GM23338 (cell line): ENCODE data around the gene C11orf24. TPM values are rescaled to one million over a fixed set of nuclear protein-coding genes. Genes with fewer than 3 reads are reported as not detected.

Source experiments
- ATAC-seq: fragments of 200-7000 bp; cut with Tn5 transposase; 3 replicates; pipeline ENCODE4 v1.9.1; 2020
- DNase-seq: peaks from one replicate; pipeline ENCODE4 v3.0.0-alpha.2; 2015; ENCODE audit warnings: low spot score
- H2AFZ ChIP-seq: fragments of 200-600 bp; sonication (generic); 2 replicates; pipeline ENCODE4 v1.8.0; 2016; ENCODE audit warnings: antibody characterized with exemption, mild to moderate bottlenecking, moderate library complexity
- H3F3A ChIP-seq: fragments of 200-600 bp; sonication (generic); replicated peaks from 2 replicates; pipeline ENCODE4 v1.8.0; 2017; ENCODE audit warnings: antibody characterized with exemption, mixed run types, low read depth
- H3K27ac ChIP-seq: fragments of 200-600 bp; sonication (generic); 2 replicates; pipeline ENCODE4 v1.6.1; 2016; ENCODE audit warnings: low read depth
- H3K27me3 ChIP-seq: fragments of 200-600 bp; sonication (generic); 2 replicates; pipeline ENCODE4 v1.8.0; 2016; ENCODE audit warnings: mild to moderate bottlenecking, mixed run types, moderate library complexity; ENCODE audit not compliant: insufficient read depth
- H3K36me3 ChIP-seq: fragments of 200-600 bp; sonication (generic); 2 replicates; pipeline ENCODE4 v1.8.0; 2016; ENCODE audit warnings: mild to moderate bottlenecking; ENCODE audit not compliant: insufficient read depth
- H3K4me1 ChIP-seq: fragments of 200-600 bp; sonication (generic); 2 replicates; pipeline ENCODE4 v1.8.0; 2016; ENCODE audit warnings: mild to moderate bottlenecking, moderate library complexity; ENCODE audit not compliant: insufficient read depth
- H3K4me2 ChIP-seq: fragments of 200-600 bp; sonication (generic); 2 replicates; pipeline ENCODE4 v1.7.1; 2017; ENCODE audit warnings: mixed run types
- H3K4me3 ChIP-seq: fragments of 200-600 bp; sonication (generic); 2 replicates; pipeline ENCODE4 v1.6.1; 2016; ENCODE audit warnings: mixed run types
- H3K79me2 ChIP-seq: fragments of 200-600 bp; sonication (generic); replicated peaks from 2 replicates; pipeline ENCODE4 v1.8.0; 2017; ENCODE audit warnings: mild to moderate bottlenecking; ENCODE audit not compliant: insufficient read depth
- H3K9me2 ChIP-seq: fragments of 200-600 bp; sonication (generic); 2 replicates; pipeline ENCODE4 v1.8.0; 2017; ENCODE audit not compliant: insufficient read depth
- H4K20me1 ChIP-seq: fragments of 200-600 bp; sonication (generic); replicated peaks from 2 replicates; pipeline ENCODE4 v1.8.0; 2017; ENCODE audit warnings: mild to moderate bottlenecking; ENCODE audit not compliant: insufficient read depth
- H3K27ac Mint-ChIP-seq: 2 replicates; pipeline ENCODE4 v1.8.0; 2020; ENCODE audit warnings: inconsistent platforms, mild to moderate bottlenecking, moderate library complexity, mixed read lengths
- H3K27me3 Mint-ChIP-seq: 3 replicates; pipeline ENCODE4 v1.8.0; 2022; ENCODE audit warnings: low read depth, mild to moderate bottlenecking, moderate library complexity, mixed read lengths, inconsistent platforms; ENCODE audit not compliant: insufficient read depth, poor library complexity
- H3K36me3 Mint-ChIP-seq: 3 replicates; pipeline ENCODE4 v1.8.0; 2021; ENCODE audit warnings: low read depth, mild to moderate bottlenecking, inconsistent platforms, moderate library complexity, mixed read lengths
- H3K4me1 Mint-ChIP-seq: 3 replicates; pipeline ENCODE4 v1.8.0; 2020; ENCODE audit warnings: mild to moderate bottlenecking, inconsistent platforms, mixed read lengths
- H3K4me3 Mint-ChIP-seq: 3 replicates; pipeline ENCODE4 v1.8.0; 2021; ENCODE audit warnings: moderate library complexity, mild to moderate bottlenecking, inconsistent platforms, mixed read lengths
- H3K9me3 Mint-ChIP-seq: 3 replicates; pipeline ENCODE4 v1.8.0; 2020; ENCODE audit warnings: moderate library complexity, mild to moderate bottlenecking, inconsistent platforms, mixed read lengths
- CREB1 ChIP-seq: fragments of 250-450 bp; sonication (Bioruptor Pico); IDR thresholded peaks from 2 replicates; pipeline ENCODE4 v1.5.0; 2020; ENCODE audit warnings: low read depth, mild to moderate bottlenecking, moderate library complexity
- EZH2phosphoT487 ChIP-seq: fragments of 200-600 bp; sonication (generic); IDR thresholded peaks from one replicate; pipeline ENCODE4 v1.8.1; 2018; ENCODE audit warnings: antibody characterized with exemption; ENCODE audit not compliant: unreplicated experiment
- NANOG ChIP-seq: IDR thresholded peaks from 2 replicates; pipeline ENCODE4 v1.6.1; 2016; ENCODE audit warnings: antibody characterized with exemption, borderline replicate concordance
- STAT1 ChIP-seq: IDR thresholded peaks from one replicate; pipeline ENCODE4 v1.6.1; 2016; ENCODE audit warnings: antibody characterized with exemption; ENCODE audit not compliant: unreplicated experiment
- ZNF462 ChIP-seq: fragments of 250-450 bp; sonication (Bioruptor Pico); IDR thresholded peaks from 2 replicates; pipeline ENCODE4 v1.5.0; 2020; ENCODE audit warnings: mild to moderate bottlenecking, moderate library complexity
- polyA plus RNA-seq: library from polyadenylated mRNA; unstranded; fragments of >200 nt; fragmentation: Nextera tagmentation; extraction: Ambion mirVana; gene quantifications from 2 replicates; pipeline ENCODE4 v1.2.1, GENCODE V29; 2016
- total RNA-seq: library from RNA; depleted of rRNA; stranded (reverse); fragments of >200 nt; shearing (Covaris generic); gene quantifications from 2 replicates; pipeline ENCODE4 v1.2.3, GENCODE V29; 2014
- TF ChIP-seq, protein P1 (sequence below): IDR thresholded peaks from 2 replicates; pipeline ENCODE4 v1.6.1; 2016; ENCODE audit warnings: antibody characterized with exemption

The C11orf24 gene
- total and polyA plus RNA-seq, 2 experiments from 2014 or later: 49.8 to 57.5 TPM

DNA sequence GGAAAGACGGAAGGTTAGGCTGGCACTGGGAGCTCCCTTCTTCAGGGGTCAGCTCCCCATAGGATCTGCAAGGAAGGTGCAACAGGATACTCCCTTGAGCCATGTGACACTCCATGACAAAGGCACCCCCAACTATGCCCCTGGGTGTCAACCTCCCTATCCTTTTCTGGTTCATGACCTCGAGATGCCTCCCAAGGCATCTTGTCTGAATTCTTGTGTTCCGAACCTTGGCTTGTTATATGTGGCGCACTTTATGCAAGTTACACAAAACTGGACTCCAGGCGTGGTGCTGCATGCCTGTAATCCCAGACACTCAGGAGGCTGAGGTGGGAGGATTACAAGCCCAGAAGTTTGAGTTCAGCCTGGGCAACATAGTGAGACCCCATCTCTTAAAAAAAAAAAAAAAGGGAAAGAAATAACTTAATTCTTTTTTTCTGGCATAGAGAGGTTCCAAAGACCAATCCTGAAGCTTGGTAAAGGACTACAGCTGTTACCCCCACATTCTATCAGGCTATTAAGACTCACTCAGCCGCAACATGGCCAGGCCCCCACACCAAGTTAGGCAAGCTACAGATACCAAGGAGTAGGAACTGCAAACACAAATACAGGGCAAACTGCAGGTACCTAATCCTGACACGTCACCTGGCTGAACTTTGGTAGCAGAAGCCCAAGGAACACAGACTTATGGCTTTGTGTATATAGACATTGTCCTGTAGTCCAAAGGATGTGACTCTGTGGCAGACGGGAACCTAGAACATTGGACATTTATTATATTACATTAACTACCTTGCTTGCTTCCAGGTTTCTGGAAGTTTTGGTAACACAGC is 1.4 kb downstream of the C11orf24 start:
- Histone ChIP-seq H3F3A (peaks cover 6% of the 10 kb centered on the region; the same call in 1 of the 2 replicates), H3K27me3 (no peaks in the 10 kb centered on the region), H3K4me2 (peak overlapping the region; percentile 82), H3K27ac (no peak overlapping the region), H2AFZ (no peak overlapping the region), H3K4me3 (peak overlapping the region; percentile 96), H3K36me3 (peaks cover 3% of the 10 kb centered on the region; the same call in 1 of the 2 replicates), H3K4me1 (peaks cover 7% of the 10 kb centered on the region; the same call in 1 of the 2 replicates), H3K79me2 (peaks cover 30% of the 10 kb centered on the region), H4K20me1 (no peaks in the 10 kb centered on the region; the same call in none of the 2 replicates), H3K9me2 (no peaks in the 10 kb centered on the region)
- Mint-ChIP-seq H3K4me1 (peaks cover 13% of the 10 kb centered on the region), H3K4me3 (peak overlapping the region; percentile 99), H3K36me3 (peaks cover 26% of the 10 kb centered on the region), H3K27ac (0 out of 2 replicates have a peak overlapping the region, but pooled peaks have one; percentile 63), H3K9me3 (no peaks in the 10 kb centered on the region), H3K27me3 (peaks cover 2% of the 10 kb centered on the region)
- DNase-seq (no peak), ATAC-seq (no peak)
- TF ChIP-seq, protein P1, sequence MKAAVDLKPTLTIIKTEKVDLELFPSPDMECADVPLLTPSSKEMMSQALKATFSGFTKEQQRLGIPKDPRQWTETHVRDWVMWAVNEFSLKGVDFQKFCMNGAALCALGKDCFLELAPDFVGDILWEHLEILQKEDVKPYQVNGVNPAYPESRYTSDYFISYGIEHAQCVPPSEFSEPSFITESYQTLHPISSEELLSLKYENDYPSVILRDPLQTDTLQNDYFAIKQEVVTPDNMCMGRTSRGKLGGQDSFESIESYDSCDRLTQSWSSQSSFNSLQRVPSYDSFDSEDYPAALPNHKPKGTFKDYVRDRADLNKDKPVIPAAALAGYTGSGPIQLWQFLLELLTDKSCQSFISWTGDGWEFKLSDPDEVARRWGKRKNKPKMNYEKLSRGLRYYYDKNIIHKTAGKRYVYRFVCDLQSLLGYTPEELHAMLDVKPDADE: no peak
- no peak for TF ChIP-seq ZNF462 (CRISPR knock-in tag)
- TF ChIP-seq NANOG: no peak
- no peak for TF ChIP-seq CREB1 (CRISPR knock-in tag)
- no peak for TF ChIP-seq EZH2phosphoT487
- no peak for TF ChIP-seq STAT1
